ENCODE data around the gene ABCA3.

ABCA3 gene

GRCh38 chr16:2308089-2308962 is 32.2 kb downstream of the ABCA3 start:
- no peaks in the 10 kb centered on the region for H3K27me3 ChIP-seq (ENCODE audit: insufficient read depth, poor library complexity, severe bottlenecking)
- no peak for DNase-seq (ENCODE audit: low read depth in 1 of 2, low spot score in 1 of 2)
- TF ChIP-seq SPI1 (IDR thresholded peaks at IDR 0.05; ENCODE audit: borderline replicate concordance, low read depth) (no peak), CTCF (IDR thresholded peaks at IDR 0.05; ENCODE audit: insufficient read depth, low read length) (no peak), POLR2AphosphoS5 (IDR thresholded peaks at IDR 0.05; ENCODE audit: low read depth) (no peak), GABPA (IDR thresholded peaks at IDR 0.05; ENCODE audit: low read depth) (no peak)
- TF ChIP-seq, protein P1, sequence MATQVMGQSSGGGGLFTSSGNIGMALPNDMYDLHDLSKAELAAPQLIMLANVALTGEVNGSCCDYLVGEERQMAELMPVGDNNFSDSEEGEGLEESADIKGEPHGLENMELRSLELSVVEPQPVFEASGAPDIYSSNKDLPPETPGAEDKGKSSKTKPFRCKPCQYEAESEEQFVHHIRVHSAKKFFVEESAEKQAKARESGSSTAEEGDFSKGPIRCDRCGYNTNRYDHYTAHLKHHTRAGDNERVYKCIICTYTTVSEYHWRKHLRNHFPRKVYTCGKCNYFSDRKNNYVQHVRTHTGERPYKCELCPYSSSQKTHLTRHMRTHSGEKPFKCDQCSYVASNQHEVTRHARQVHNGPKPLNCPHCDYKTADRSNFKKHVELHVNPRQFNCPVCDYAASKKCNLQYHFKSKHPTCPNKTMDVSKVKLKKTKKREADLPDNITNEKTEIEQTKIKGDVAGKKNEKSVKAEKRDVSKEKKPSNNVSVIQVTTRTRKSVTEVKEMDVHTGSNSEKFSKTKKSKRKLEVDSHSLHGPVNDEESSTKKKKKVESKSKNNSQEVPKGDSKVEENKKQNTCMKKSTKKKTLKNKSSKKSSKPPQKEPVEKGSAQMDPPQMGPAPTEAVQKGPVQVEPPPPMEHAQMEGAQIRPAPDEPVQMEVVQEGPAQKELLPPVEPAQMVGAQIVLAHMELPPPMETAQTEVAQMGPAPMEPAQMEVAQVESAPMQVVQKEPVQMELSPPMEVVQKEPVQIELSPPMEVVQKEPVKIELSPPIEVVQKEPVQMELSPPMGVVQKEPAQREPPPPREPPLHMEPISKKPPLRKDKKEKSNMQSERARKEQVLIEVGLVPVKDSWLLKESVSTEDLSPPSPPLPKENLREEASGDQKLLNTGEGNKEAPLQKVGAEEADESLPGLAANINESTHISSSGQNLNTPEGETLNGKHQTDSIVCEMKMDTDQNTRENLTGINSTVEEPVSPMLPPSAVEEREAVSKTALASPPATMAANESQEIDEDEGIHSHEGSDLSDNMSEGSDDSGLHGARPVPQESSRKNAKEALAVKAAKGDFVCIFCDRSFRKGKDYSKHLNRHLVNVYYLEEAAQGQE (IDR thresholded peaks at IDR 0.05; ENCODE audit: insufficient replicate concordance, low read depth) = no peak
- no peak overlapping the region for H3K4me3 ChIP-seq (replicated peaks; ENCODE audit: insufficient read depth, low read length)
- H3K27ac ChIP-seq (replicated peaks) = no peak overlapping the region

DNA sequence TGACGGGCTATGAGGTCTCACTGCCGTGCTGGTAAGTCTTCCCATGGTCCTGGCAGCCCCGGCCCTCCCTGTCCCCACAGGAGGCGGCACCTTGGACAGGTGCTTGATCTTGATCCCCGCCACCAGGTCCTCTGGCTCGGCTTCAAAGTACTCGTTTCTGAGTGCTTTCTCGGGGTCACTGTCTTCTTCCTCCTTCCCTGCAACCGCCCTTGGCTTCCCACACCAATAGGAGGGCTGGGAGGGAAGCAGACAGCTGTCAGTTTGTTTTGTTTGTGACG is 40.7 kb downstream of the ABCA3 start:
- H3K27ac ChIP-seq (replicated peaks) = no peak overlapping the region
- no peaks in the 10 kb centered on the region for H3K27me3 ChIP-seq (ENCODE audit: insufficient read depth, poor library complexity, severe bottlenecking)
- DNase-seq (ENCODE audit: low read depth in 1 of 2, low spot score in 1 of 2) = no peak
- H3K4me3 ChIP-seq (replicated peaks; ENCODE audit: insufficient read depth, low read length) = no peak overlapping the region
- TF ChIP-seq POLR2AphosphoS5 (IDR thresholded peaks at IDR 0.05; ENCODE audit: low read depth) (no peak), GABPA (IDR thresholded peaks at IDR 0.05; ENCODE audit: low read depth) (no peak), SPI1 (IDR thresholded peaks at IDR 0.05; ENCODE audit: borderline replicate concordance, low read depth) (no peak), CTCF (IDR thresholded peaks at IDR 0.05; ENCODE audit: insufficient read depth, low read length) (no peak)
- TF ChIP-seq, protein P1 (IDR thresholded peaks at IDR 0.05; ENCODE audit: insufficient replicate concordance, low read depth) = no peak

- TF ChIP-seq GABPA (IDR thresholded peaks at IDR 0.05; ENCODE audit: low read depth) = no peak
- TF ChIP-seq, protein P1 (IDR thresholded peaks at IDR 0.05; ENCODE audit: insufficient replicate concordance, low read depth) = no peak
- TF ChIP-seq POLR2AphosphoS5 (IDR thresholded peaks at IDR 0.05; ENCODE audit: low read depth) = no peak
- TF ChIP-seq SPI1 (IDR thresholded peaks at IDR 0.05; ENCODE audit: borderline replicate concordance, low read depth) = no peak
- TF ChIP-seq CTCF (IDR thresholded peaks at IDR 0.05; ENCODE audit: insufficient read depth, low read length) = no peak
- no peak for DNase-seq (ENCODE audit: low read depth in 1 of 2, low spot score in 1 of 2)
- H3K4me3 ChIP-seq (replicated peaks; ENCODE audit: insufficient read depth, low read length) = no peak overlapping the region
- H3K27ac ChIP-seq (replicated peaks) = no peak overlapping the region
- H3K27me3 ChIP-seq (ENCODE audit: insufficient read depth, poor library complexity, severe bottlenecking) = no peaks in the 10 kb centered on the region
Observed at GRCh38 chr16:2299121-2299914, 41.2 kb downstream of the ABCA3 start.
